HS-27A (cell line): ENCODE measurements around the gene TXN2.
"Not testable (repeated sequence)": the region's sequence is repeated elsewhere in the genome, so short reads cannot be mapped to it uniquely, and the experiment has no call there.

ENCODE experiments used
- DNase-seq: peaks from one replicate; pipeline ENCODE4 v3.0.0-alpha.2; 2012; ENCODE audit warnings: low read depth, missing footprints

The TXN2 gene

GRCh38 chr22:36455571-36456463 is 25.6 kb downstream of the TXN2 start:
- DNase-seq, result no peak

GRCh38 chr22:36454916-36455570 is 26.4 kb downstream of the TXN2 start:
- no peak for DNase-seq

DNA sequence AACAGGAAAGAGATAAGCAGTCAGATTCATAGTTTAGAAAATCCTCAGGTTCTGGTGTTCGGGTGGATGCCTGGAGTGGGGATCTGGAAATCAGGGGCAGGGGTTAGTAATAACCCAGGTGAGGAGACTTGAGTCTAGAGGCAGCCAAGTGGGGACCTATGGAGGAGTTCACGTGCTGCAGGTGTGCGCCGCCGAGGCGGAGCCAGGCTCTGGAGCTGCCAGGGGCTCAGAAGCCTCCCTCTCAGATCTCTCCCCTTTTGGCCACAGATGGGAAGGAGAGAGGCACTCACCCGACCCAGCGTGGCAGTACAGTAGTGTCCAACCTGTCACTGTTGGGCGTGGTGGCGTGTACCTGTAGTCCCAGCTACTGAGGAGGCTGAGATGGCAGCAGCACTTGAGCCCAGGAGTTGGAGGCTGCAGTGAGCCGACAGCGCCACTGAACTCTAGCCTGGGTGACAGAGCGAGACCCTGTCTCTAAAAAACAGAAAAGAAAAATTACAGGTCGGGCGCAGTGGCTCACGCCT is 27.5 kb downstream of the TXN2 start:
- no peak for DNase-seq

DNA sequence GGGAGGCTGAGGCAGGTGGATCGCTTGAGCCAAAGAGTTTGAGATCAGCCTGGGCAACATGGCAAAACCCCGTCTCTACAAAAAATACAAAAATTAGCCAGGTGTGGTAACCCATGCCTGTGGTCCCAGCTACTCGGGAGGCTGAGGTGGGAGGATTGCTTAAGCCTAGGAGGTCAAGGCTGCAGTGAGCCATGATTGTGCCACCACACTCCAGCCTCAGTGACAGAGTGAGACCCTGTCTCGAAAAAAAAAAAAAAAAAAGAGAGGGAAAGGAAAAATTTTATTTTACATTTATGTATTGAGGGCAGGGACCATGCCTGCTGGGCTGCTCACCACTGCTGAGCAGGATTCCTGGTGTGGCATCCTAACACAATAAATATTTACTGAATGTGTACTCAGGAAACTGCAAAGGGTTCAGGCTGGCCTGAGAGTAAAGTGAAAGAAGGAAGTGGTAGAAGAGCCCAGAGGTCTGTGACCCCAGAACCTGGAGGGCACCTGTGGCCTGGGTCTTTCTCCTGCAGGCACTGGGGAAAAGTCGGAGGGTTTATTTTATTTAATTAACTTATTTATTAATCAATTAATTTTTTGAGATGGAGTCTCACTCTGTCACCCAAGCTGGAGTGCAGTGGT is 28.3 kb downstream of the TXN2 start:
- not testable (repeated sequence) for DNase-seq

DNA sequence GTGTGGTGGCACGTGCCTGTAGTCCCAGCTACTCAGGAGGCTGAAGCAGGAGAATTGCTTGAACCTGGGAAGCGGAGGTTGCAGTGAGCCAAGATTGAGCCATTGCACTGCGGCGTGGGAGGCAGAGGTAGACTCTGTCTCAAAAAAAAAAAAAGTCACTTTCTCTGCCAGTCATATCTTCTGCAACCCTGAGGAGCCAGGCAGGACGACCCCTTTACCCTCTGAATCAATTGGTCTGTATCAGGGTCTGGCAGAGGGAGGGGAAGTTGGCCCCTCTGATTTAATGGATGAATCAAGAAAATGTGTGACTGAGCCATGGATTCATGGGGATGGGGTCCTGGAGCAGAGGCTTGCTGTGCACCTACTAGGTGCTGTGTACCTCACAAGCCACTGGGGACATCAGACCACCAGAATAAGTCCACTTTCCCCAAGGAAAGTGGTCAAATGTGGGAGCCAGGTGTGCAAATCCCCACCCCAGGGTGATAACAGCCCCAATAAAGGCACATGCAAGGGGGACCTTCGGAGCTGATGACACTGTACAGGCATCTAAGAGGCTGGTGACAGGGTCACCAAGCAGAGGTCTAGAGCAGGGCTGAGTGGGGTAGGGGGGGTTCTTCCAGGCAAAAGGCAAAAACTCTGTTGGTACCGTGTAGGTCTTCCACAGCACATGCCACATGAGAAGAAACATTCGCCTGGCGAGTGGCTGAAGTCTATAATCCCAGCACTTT is 29.0 kb downstream of the TXN2 start:
- DNase-seq, result no peak

DNA sequence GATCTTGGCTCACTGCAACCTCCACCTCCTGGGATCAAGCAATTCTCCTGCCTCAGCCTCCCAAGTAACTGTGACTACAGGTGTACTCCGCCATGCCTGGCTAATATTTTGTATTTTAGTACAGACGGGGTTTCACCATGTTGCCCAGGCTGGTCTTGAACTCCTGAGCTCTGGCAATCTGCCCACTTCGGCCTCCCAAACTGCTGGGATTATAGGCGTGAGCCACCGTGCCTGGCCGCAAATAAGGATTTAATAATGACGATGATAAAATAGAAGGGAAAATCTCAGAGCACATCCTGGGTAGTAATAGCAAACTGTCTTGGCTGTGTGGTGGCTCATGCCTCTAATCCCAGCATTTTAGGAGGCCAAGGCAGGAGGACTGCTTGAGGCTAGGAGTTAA is 30.5 kb downstream of the TXN2 start:
- not testable (repeated sequence) for DNase-seq

DNA sequence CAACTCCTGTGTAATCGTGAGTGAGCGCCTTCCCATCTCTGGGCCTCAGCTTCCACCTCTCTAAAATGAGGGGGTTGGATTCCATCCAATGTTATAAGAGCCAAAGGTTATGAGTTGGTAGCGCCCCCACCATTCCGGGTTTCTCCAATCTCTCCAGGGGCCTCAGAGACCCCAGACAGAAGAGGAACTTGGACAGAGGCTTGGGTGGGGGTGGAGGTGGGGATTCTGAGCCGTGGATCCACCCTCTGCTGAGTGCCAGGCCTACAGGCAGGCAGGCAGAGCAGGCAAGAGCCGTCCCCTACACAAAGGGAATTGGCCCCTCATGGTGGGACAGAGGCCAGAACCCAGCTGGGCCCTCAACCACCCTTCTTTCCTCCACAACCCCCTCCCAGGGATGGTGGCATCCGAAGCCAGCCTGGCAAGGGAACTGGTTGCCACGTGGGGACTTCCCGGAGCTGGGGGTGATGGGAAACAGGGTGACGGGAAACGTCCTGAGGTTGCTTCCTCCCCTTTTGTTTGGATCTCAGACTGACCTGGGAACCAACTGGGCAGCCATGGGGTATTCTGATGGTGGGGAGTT is 31.8 kb downstream of the TXN2 start:
- no peak for DNase-seq

DNA sequence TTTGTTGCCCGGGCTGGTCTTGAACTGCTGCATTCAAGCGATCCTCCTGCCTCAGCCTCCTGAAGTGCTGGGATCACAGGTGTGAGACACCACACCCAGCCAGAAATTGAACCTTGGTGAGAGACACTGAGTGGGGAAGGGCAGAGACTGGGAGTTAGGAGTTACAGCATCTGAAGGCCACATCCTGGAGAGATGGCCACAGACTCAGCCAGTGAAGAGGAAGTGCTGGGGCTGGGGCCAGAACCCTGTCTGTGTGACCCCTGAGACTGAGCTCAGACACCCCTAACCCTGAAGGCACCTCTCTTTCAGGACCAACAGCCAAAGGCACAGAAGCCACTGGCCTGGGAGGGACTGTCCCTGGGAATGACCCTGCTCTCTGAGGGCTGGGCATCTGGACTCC is 33.8 kb downstream of the TXN2 start:
- DNase-seq, result no peak

- no peak for DNase-seq
These were observed 36.2 kb downstream of the TXN2 start for GRCh38 chr22:36445158-36445668.

DNA sequence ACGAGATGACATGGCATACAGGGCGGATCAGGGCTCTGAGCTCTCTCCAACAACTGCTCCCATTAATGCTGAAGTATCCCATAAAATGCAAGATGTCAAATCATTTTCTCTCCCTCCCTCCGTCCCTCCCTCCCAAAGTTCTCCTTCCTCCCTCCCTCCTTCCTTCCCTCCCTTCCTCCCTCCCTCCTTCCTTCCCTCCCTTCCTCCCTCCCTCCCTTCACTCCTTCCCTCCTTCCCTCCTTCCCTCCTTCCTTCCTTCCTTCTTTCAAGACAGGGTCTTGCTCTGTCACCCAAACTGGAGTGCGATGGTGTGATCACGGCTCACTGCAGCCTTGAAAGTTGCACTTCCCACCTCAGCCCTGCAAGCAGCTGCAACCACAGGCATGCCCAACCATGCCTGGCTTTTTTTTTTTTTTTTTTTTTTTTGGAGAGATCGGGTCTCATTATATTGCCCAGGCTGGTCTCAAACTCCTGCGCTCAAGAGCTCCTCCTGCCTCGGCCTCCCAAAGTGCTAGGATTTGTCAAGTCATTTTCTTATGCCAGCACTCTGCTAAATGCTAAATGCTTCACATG is 38.2 kb downstream of the TXN2 start:
- DNase-seq, result no peak

- DNase-seq, result no peak
These were observed 38.8 kb downstream of the TXN2 start for GRCh38 chr22:36442506-36443197.

GRCh38 chr22:36440429-36441002 is 40.9 kb downstream of the TXN2 start:
- no peak for DNase-seq

DNA sequence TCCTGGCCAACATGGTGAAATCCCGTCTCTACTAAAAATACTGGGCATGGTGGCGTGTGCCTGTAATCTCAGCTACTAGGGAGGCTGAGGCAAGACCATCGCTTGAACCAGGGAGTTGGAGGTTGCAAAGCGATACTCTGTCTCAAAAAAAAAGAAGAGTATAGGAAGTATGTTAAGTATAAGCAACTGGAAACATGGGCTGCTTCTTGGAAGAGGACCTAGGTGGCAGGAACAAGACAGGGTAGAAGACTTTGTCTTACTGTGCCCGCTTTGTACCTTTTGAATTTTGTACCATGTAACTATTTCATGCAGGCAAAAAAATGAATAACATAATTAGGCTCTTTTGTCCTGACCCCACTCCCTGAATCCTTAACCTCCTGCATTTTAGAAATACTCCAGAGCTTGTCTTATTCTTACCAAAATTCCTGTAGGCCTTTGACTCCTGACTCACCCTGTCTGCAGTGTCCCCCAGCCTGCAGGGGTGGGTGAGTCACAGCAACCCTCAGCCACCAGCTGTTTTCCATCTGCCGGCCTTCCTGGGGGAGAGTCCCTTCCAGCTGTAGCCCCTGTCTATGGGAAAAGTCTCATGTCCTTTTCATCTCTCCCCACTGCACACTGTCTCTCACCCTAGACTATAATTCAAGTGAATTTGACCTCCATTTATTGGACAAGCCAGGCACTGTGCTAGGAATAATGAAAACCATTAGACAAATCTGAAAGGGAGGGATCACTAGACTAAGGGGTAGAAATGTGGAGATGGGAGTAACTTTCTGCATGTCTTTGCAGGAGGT is 41.8 kb downstream of the TXN2 start:
- peak; percentile 74 for DNase-seq

DNA sequence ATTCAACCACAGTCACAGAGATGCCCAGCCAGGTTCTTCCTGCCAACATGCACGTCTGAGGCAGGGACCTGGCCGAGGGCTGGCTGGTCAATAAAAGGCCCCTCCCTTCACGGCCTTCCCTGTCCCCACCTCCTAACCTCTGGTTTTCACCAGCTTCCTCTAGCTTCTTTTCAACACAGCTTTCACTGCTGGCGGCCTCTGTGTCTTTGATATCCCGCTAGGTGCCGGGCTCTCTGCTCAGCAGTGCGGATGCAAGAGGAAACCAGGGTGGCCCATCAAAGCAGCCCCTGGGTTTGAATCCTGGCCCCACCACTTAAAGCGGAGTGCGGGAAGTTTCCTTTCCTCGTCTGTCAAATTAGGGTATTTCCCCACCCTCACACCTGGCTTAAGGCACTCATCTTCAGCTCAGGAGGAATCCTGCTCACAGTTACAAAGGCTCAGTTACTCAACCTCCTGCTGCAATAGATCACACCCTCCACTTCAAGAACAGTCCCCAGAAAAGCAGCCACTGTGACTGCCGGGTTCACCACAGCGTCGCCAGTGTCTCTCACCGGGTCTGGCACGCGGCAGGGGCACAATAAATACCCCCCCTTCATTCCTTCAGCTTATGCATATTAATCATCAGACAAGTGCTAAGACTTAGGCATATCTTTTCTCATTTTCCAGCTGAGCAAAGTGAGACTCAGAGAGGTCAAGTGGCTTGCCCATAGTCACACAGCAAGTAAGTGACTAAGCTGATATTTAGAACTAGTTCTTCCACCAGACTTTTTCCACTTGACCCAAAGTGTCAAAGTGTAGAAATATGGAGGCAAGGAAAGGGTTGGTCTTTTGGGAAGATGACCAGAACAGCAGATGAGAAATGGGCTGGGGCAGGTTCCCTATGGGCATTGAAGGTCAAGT is 45.7 kb downstream of the TXN2 start:
- DNase-seq, result no peak

GRCh38 chr22:36433318-36434231 is 47.9 kb downstream of the TXN2 start:
- DNase-seq, result no peak

GRCh38 chr22:36432592-36433317 is 48.7 kb downstream of the TXN2 start:
- DNase-seq, result no peak
